ENCODE data around the gene SCRT2.

The SCRT2 gene

DNA sequence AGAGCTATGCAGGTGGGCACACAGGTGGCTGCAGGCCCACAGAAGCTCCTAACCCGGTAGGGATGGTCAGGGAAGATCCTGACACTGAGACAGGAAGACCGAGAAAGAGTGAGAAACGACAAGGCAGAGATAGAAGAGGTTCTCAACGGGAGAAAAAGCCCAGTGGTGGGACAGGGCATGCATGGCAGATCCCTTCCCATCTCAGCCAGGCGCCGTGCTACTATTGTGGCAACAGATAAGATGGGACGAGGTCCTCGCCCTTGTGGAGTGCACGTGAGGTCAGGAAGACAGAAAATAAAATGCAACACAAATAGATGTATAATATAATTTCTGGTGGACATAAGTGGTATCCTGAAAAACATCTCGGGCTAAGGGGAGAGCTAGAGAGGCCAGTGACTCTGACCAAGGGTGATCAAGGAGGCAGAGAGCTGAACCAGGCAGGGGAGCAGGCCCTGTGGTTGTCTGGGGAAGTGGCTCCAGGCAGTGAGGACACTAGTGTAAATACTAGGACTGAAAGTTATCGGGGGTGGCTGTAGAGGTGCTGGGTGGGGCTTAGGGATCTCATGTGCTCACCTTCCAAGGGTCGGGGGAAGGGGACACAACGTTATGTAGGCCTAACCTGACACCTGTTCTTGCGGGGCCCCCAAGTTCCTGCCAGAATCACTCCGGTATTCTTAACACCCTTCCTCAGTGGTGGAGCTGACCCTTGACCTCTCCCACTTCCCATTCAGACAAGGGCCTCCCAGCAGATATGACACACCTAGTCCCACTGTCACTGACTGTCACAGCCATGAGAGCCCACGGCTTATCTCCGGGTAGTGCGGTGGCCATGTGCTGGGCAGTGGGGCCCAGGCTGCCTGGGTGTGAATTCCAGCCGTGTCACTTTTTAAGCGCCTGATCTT lies 23.6 kb downstream of the SCRT2 start:
- H3K4me3 ChIP-seq (ENCODE audit: low read length): peak overlapping the region; percentile 97
- TF ChIP-seq, protein P1, sequence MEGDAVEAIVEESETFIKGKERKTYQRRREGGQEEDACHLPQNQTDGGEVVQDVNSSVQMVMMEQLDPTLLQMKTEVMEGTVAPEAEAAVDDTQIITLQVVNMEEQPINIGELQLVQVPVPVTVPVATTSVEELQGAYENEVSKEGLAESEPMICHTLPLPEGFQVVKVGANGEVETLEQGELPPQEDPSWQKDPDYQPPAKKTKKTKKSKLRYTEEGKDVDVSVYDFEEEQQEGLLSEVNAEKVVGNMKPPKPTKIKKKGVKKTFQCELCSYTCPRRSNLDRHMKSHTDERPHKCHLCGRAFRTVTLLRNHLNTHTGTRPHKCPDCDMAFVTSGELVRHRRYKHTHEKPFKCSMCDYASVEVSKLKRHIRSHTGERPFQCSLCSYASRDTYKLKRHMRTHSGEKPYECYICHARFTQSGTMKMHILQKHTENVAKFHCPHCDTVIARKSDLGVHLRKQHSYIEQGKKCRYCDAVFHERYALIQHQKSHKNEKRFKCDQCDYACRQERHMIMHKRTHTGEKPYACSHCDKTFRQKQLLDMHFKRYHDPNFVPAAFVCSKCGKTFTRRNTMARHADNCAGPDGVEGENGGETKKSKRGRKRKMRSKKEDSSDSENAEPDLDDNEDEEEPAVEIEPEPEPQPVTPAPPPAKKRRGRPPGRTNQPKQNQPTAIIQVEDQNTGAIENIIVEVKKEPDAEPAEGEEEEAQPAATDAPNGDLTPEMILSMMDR (conservative IDR thresholded peaks at IDR 0.05; ENCODE audit: low read length): no peak
- DNase-seq (ENCODE audit: low read depth): no peak

DNA sequence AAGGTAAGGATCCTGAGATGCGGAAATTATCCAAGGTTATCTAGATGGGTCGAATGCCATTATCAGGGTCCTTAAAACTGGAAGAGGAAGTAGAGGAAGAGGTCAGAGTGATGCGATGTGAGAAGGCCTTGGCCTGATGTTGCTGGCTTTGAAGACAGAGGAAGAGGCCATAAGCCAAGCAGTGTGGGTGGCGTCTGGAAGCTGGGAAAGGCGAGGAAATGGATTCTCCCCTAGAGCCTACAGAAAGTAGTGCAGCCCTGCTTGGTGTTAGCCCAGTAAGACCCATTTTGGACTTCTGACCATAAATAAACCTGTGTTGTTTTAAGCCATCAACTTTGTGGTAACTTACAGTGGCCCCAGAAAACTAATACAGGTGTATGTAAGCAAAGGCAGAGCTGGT lies 24.6 kb downstream of the SCRT2 start:
- no peak overlapping the region for H3K4me3 ChIP-seq (ENCODE audit: low read length)
- DNase-seq (ENCODE audit: low read depth): no peak
- TF ChIP-seq, protein P1 (conservative IDR thresholded peaks at IDR 0.05; ENCODE audit: low read length): peak; percentile 23

DNA sequence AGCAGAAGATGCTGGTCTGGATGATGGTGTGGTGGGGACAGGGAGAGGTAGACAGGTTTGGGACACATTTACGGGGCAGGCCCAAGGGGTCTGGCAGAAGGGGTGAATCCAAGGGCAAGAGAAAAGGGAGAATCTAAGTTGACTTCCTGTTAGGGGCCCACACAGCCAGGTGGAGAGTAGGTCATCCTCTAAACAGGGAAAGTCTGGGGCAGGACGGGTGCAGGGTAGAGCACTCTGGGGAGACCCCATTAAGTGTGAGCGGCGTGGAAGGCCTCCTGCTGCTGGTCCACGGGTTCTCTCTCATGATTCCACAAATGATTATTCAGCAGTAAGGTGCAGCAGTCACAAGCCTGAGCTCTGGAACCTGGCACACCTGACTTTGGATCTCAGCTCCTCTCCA lies 25.3 kb downstream of the SCRT2 start:
- TF ChIP-seq, protein P1 (conservative IDR thresholded peaks at IDR 0.05; ENCODE audit: low read length): no peak
- H3K4me3 ChIP-seq (ENCODE audit: low read length): no peak overlapping the region
- DNase-seq (ENCODE audit: low read depth): no peak

DNA sequence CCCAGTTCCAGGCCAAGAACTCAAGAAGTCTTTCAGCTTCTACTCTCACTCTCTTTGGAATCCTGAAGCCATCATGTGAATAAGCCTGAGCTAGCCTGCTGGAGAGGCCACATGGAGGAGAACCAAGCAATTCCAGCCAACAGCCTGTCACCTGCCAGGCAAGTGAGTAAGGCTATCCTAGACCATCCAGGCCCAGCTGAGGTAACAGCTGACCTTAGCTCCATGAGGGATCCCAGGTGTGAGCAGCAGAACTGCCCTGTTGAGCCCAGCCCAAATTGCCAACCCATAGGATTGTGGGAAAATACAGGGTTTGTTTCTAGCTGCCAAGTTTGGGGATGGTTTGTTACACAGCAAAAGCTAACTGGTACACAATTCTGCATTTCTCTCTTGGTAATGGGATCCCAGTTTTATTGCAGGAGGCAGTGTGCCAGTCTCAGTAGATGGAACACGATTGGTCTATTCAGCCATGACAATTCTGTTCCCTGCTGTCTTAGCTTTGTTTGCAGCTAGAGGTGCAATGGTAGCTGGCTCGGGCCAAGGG lies 28.1 kb downstream of the SCRT2 start:
- no peak for DNase-seq (ENCODE audit: low read depth)
- no peak overlapping the region for H3K4me3 ChIP-seq (ENCODE audit: low read length)
- TF ChIP-seq, protein P1 (conservative IDR thresholded peaks at IDR 0.05; ENCODE audit: low read length): no peak

DNA sequence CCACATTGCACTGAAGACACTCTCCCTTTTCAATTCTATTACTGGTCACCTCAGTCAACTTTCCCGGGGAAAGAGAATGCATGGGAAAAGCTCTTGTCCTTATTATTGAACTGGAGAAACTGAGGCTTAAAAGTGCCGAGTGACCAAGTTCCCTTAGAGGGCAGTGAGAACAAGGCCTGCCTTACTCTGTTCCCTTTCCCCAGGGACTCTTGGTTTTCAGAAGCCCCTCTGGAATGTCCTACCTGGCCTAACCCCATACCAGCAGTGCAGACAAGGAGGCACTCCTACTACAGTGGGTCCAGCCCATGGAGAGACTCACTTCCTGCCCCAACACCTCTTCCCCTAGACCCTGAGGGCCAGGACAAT lies 28.8 kb downstream of the SCRT2 start:
- DNase-seq (ENCODE audit: low read depth): no peak
- no peak overlapping the region for H3K4me3 ChIP-seq (ENCODE audit: low read length)

DNA sequence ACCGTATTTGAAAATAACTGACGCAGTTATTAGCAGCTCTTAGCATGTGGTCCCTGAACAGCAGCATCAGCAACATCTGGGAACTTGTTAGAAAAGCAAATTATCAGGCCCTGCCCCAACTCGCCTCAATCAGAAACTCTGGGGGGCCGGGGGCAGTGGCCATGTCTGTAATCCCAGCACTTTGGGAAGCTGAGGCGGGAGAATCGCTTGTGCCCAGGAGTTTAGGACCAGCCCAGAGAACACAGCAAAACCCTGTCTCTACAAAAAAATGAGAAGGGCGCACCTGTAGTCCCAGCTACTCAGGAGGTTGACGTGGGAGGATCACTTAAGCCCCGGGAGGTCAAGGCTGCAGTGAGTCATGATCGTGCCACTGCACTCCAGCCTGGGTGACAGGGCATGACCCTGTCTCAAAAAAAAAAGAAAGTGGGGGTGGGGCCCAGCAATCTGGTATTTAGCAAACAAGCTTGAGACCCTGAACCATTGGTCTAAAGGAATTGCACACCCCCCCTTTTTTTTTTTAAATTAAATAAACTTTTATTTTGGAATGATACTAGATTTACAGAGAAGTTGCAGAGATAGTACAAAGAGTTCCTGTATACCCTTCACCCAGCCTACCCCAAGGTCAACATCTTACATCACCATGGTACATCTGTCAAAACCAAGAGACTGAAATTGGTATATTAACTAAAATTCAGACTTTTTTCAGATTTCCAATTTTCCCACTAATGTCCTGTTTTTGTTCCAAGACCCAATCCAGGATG lies 29.3 kb downstream of the SCRT2 start:
- TF ChIP-seq, protein P1 (conservative IDR thresholded peaks at IDR 0.05; ENCODE audit: low read length): no peak
- DNase-seq (ENCODE audit: low read depth): no peak
- H3K4me3 ChIP-seq (ENCODE audit: low read length): no peak overlapping the region

More for the DNA sequence above, 28.8 kb downstream of the SCRT2 start:
- TF ChIP-seq, protein P1 (conservative IDR thresholded peaks at IDR 0.05; ENCODE audit: low read length): no peak
